Ectodermal cell (in vitro differentiated cells): ENCODE data around the gene KCNMB1.

Experiments
- H3K27ac ChIP-seq: 2 replicates; pipeline ENCODE4 v1.7.0; 2013; ENCODE audit warnings: mild to moderate bottlenecking, low read depth, low read length; ENCODE audit not compliant: insufficient read depth, poor library complexity, severe bottlenecking
- H3K27me3 ChIP-seq: 2 replicates; pipeline ENCODE4 v1.7.0; 2013; ENCODE audit warnings: mild to moderate bottlenecking, low read length; ENCODE audit not compliant: insufficient read depth, control insufficient read depth, poor library complexity, severe bottlenecking
- H3K36me3 ChIP-seq: one replicate; pipeline ENCODE4 v1.7.0; 2013; ENCODE audit warnings: low read length; ENCODE audit not compliant: control insufficient read depth, insufficient read depth
- H3K4me1 ChIP-seq: one replicate; pipeline ENCODE4 v1.7.0; 2013; ENCODE audit warnings: low read length; ENCODE audit not compliant: control insufficient read depth, insufficient read depth
- H3K4me3 ChIP-seq: 2 replicates; pipeline ENCODE4 v1.7.0; 2013; ENCODE audit warnings: low read depth, low read length, control low read depth; ENCODE audit not compliant: insufficient read depth
- H3K9me3 ChIP-seq: 2 replicates; pipeline ENCODE4 v1.7.0; 2013; ENCODE audit warnings: mild to moderate bottlenecking, low read length, moderate library complexity; ENCODE audit not compliant: control insufficient read depth
- WGBS, 2 experiments: methylation state at CpG; one replicate each; pipeline ENCODE4 v1.1.7; 2013; ENCODE audit warnings: missing lambda C conversion rate in 2 of 2; 5-methylcytosine and 5-hydroxymethylcytosine counted together

KCNMB1 gene

DNA sequence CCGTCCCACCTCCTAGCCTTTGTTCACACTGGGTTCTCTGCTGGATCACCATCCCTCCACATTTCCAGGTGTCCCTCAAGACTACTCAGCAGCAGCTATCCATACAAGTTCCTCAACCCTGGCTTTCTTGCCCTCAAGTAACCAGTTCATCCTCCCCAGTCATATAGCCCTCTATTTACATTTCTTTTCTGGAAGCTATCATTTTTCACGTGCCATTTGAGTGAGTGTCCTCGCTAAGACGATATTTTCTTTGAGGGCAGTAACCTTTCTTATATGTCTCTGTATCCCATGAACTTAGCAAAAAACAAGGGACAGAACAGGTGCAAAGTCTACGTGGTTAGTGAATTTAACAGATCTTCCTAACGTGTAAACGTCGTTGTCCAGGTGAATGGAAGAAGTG lies 29.6 kb upstream of the KCNMB1 start:
- Histone ChIP-seq H3K9me3 (no peaks in the 10 kb centered on the region), H3K36me3 (no peaks in the 10 kb centered on the region), H3K4me3 (no peak overlapping the region), H3K27ac (no peak overlapping the region), H3K27me3 (no peaks in the 10 kb centered on the region), H3K4me1 (peaks cover 10% of the 10 kb centered on the region)
- 94 to 95% methylated on average over 8 of the region's 8 CpGs for WGBS, 2 experiments

- WGBS, 2 experiments, result 89 to 92% methylated on average over 4 of the region's 4 CpGs
- H3K27me3 ChIP-seq, result no peaks in the 10 kb centered on the region
- no peaks in the 10 kb centered on the region for H3K36me3 ChIP-seq
- H3K27ac ChIP-seq, result no peak overlapping the region
- H3K4me1 ChIP-seq, result peaks cover 10% of the 10 kb centered on the region
- no peaks in the 10 kb centered on the region for H3K9me3 ChIP-seq
- no peak overlapping the region for H3K4me3 ChIP-seq
These were observed 27.4 kb upstream of the KCNMB1 start for GRCh38 chr5:170416526-170416925.

DNA sequence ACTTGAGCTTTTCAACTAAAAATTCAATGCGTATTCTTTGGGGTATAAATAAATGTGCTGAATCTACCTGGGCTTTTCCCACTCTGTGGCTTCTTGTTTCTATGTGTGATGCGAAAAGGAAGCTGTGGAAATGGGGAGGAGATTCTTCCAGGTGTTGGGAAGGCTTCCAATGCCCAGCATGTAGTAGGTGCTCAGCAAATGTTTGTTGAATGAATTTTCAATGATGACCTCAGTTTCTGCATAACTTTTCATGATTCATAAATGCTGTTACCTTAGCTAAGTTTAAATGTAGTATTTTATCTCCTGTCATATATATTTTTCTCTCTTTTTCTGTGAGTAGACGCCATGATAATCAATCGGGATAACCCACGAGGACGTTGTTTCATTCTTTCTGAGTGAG lies 25.6 kb upstream of the KCNMB1 start:
- 99 to 100% methylated on average over 5 to 6 of the region's 6 CpGs for WGBS, 2 experiments
- no peaks in the 10 kb centered on the region for H3K36me3 ChIP-seq
- H3K9me3 ChIP-seq, result no peaks in the 10 kb centered on the region
- H3K27ac ChIP-seq, result no peak overlapping the region
- no peaks in the 10 kb centered on the region for H3K27me3 ChIP-seq
- H3K4me3 ChIP-seq, result no peak overlapping the region
- H3K4me1 ChIP-seq, result no peaks in the 10 kb centered on the region

GRCh38 chr5:170413897-170414296 lies 24.7 kb upstream of the KCNMB1 start:
- 91 to 94% methylated on average over 3 of the region's 3 CpGs for WGBS, 2 experiments
- H3K36me3 ChIP-seq, result no peaks in the 10 kb centered on the region
- H3K27me3 ChIP-seq, result no peaks in the 10 kb centered on the region
- H3K4me1 ChIP-seq, result peaks cover 3% of the 10 kb centered on the region
- no peaks in the 10 kb centered on the region for H3K9me3 ChIP-seq
- H3K4me3 ChIP-seq, result no peak overlapping the region
- no peak overlapping the region for H3K27ac ChIP-seq

DNA sequence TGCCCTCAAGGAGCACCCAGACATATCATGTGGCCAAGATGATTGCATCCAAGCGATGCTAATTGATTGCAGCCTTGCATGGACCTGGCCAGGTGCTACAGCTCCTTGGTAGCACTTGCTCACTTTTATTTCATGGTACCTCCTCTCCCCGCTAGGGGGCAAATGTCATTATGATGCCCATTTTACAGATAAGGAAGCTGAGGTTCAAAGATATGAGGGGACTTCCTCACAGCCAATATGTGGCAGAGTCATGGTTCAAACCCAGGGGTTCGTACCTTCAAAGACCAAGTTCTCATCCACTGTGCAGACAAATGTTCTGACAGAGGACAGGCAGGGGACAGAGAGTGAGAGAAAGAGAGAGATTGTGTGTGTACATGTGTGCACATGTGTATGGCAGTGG lies 21.9 kb upstream of the KCNMB1 start:
- 89 to 93% methylated on average over 3 of the region's 3 CpGs for WGBS, 2 experiments
- Histone ChIP-seq H3K9me3 (no peaks in the 10 kb centered on the region), H3K27ac (no peak overlapping the region), H3K4me3 (no peak overlapping the region), H3K36me3 (no peaks in the 10 kb centered on the region), H3K27me3 (no peaks in the 10 kb centered on the region), H3K4me1 (peaks cover 12% of the 10 kb centered on the region)

GRCh38 chr5:170410401-170410800 lies 21.2 kb upstream of the KCNMB1 start:
- 92 to 94% methylated on average over 2 of the region's 2 CpGs for WGBS, 2 experiments
- Histone ChIP-seq H3K27ac (no peak overlapping the region), H3K4me1 (peaks cover 12% of the 10 kb centered on the region), H3K27me3 (no peaks in the 10 kb centered on the region), H3K9me3 (no peaks in the 10 kb centered on the region), H3K36me3 (no peaks in the 10 kb centered on the region), H3K4me3 (no peak overlapping the region)

- Histone ChIP-seq H3K27me3 (no peaks in the 10 kb centered on the region), H3K36me3 (no peaks in the 10 kb centered on the region), H3K4me1 (peaks cover 12% of the 10 kb centered on the region), H3K4me3 (no peak overlapping the region), H3K27ac (no peak overlapping the region), H3K9me3 (no peaks in the 10 kb centered on the region)
- 84 to 89% methylated on average over 7 of the region's 7 CpGs for WGBS, 2 experiments
These were observed 19.9 kb upstream of the KCNMB1 start for GRCh38 chr5:170408877-170409660.

DNA sequence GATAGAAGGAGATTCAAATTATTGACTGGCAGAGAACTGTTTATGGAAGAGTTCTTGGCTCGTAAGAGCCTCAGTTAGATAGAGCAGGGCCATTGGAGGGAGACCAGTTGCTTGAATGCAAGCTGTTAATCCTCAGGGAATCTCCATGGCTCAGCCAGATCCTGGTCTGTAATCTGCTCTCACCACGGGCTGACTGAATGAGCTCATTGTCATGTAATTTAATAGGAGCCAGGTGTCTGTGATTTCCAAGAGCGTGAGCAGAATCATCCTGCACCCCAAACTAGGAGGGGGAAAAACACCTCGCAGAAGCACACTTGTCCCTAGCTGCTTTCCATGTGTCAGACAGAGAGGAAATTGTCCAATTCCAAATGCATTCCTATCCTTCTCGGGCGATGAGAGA lies 19.1 kb upstream of the KCNMB1 start:
- Histone ChIP-seq H3K4me1 (peaks cover 12% of the 10 kb centered on the region), H3K27ac (no peak overlapping the region), H3K36me3 (no peaks in the 10 kb centered on the region), H3K27me3 (no peaks in the 10 kb centered on the region), H3K9me3 (no peaks in the 10 kb centered on the region), H3K4me3 (no peak overlapping the region)
- 22 to 25% methylated on average over 6 of the region's 6 CpGs for WGBS, 2 experiments

- Histone ChIP-seq H3K4me3 (no peak overlapping the region), H3K27ac (no peak overlapping the region), H3K36me3 (no peaks in the 10 kb centered on the region), H3K4me1 (peaks cover 12% of the 10 kb centered on the region), H3K27me3 (no peaks in the 10 kb centered on the region), H3K9me3 (no peaks in the 10 kb centered on the region)
- WGBS, 2 experiments, result 94 to 95% methylated on average over 6 of the region's 6 CpGs
These were observed 17.9 kb upstream of the KCNMB1 start for GRCh38 chr5:170407062-170407461.

DNA sequence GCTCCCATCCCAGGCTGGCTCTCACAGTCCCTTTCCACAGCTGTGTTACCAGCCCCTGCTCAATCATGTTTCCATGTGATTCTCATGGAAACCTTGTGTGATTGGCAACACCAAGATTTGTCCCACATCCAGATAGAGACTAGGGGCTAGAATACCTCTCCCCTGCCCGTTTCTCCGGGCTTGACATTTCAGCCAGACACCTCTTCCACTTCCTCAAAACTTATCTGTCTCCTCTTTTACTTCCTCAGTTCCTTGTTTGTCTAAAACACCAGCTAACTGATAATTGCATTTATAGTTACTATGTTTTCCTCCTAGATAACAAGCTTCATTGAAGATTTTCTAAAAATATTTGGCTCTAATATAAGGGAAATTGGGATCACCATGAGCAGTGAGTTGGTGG lies 16.6 kb upstream of the KCNMB1 start:
- Histone ChIP-seq H3K27ac (no peak overlapping the region), H3K27me3 (no peaks in the 10 kb centered on the region), H3K9me3 (no peaks in the 10 kb centered on the region), H3K4me3 (no peak overlapping the region), H3K36me3 (no peaks in the 10 kb centered on the region), H3K4me1 (peaks cover 12% of the 10 kb centered on the region)
- WGBS, 2 experiments, result 90 to 95% methylated on average over 2 of the region's 2 CpGs
